CD4-positive, alpha-beta T cell treated with Interleukin-6 at 100 ng/mL for 8 hours (primary cell): ENCODE results near the gene RBMS3.

Experiments used
- DNase-seq: peaks from one replicate; pipeline ENCODE4 v3.0.0-alpha.2; 2020; ENCODE audit warnings: mixed read lengths, low spot score

The RBMS3 gene

GRCh38 chr3:29576675-29577074 lies 295.8 kb downstream of the RBMS3 start:
- DNase-seq, result no peak

- no peak for DNase-seq
These were observed 296.4 kb downstream of the RBMS3 start for GRCh38 chr3:29577250-29577649.

- DNase-seq, result no peak
These were observed 300.4 kb downstream of the RBMS3 start for GRCh38 chr3:29581311-29581710.

- no peak for DNase-seq
These were observed 301.4 kb downstream of the RBMS3 start for GRCh38 chr3:29582273-29582672.

- no peak for DNase-seq
These were observed 303.0 kb downstream of the RBMS3 start for GRCh38 chr3:29583861-29584260.

- DNase-seq, result no peak
These were observed 304.5 kb downstream of the RBMS3 start for GRCh38 chr3:29585368-29585767.

- no peak for DNase-seq
These were observed 306.5 kb downstream of the RBMS3 start for GRCh38 chr3:29587340-29587739.

- DNase-seq, result no peak
These were observed 309.1 kb downstream of the RBMS3 start for GRCh38 chr3:29590012-29590411.

- no peak for DNase-seq
These were observed 309.6 kb downstream of the RBMS3 start for GRCh38 chr3:29590461-29590860.

- no peak for DNase-seq
These were observed 310.7 kb downstream of the RBMS3 start for GRCh38 chr3:29591579-29591978.

- DNase-seq, result no peak
These were observed 312.9 kb downstream of the RBMS3 start for GRCh38 chr3:29593802-29594201.

GRCh38 chr3:29594261-29594660 lies 313.4 kb downstream of the RBMS3 start:
- DNase-seq, result no peak

- no peak for DNase-seq
These were observed 316.6 kb downstream of the RBMS3 start for GRCh38 chr3:29597376-29598008.

GRCh38 chr3:29601861-29602585 lies 321.2 kb downstream of the RBMS3 start:
- no peak for DNase-seq

GRCh38 chr3:29605845-29606244 lies 325.0 kb downstream of the RBMS3 start:
- no peak for DNase-seq

GRCh38 chr3:29606416-29606815 lies 325.5 kb downstream of the RBMS3 start:
- DNase-seq, result no peak

- no peak for DNase-seq
These were observed 327.8 kb downstream of the RBMS3 start for GRCh38 chr3:29608414-29609327.

- no peak for DNase-seq
These were observed 328.5 kb downstream of the RBMS3 start for GRCh38 chr3:29609328-29609811.

- no peak for DNase-seq
These were observed 329.9 kb downstream of the RBMS3 start for GRCh38 chr3:29610781-29611180.

GRCh38 chr3:29611252-29611651 lies 330.4 kb downstream of the RBMS3 start:
- no peak for DNase-seq

- DNase-seq, result no peak
These were observed 331.7 kb downstream of the RBMS3 start for GRCh38 chr3:29612536-29612935.

GRCh38 chr3:29614954-29615353 lies 334.1 kb downstream of the RBMS3 start:
- DNase-seq, result no peak
